ENCODE results near the gene MYL7.

The MYL7 gene

DNA sequence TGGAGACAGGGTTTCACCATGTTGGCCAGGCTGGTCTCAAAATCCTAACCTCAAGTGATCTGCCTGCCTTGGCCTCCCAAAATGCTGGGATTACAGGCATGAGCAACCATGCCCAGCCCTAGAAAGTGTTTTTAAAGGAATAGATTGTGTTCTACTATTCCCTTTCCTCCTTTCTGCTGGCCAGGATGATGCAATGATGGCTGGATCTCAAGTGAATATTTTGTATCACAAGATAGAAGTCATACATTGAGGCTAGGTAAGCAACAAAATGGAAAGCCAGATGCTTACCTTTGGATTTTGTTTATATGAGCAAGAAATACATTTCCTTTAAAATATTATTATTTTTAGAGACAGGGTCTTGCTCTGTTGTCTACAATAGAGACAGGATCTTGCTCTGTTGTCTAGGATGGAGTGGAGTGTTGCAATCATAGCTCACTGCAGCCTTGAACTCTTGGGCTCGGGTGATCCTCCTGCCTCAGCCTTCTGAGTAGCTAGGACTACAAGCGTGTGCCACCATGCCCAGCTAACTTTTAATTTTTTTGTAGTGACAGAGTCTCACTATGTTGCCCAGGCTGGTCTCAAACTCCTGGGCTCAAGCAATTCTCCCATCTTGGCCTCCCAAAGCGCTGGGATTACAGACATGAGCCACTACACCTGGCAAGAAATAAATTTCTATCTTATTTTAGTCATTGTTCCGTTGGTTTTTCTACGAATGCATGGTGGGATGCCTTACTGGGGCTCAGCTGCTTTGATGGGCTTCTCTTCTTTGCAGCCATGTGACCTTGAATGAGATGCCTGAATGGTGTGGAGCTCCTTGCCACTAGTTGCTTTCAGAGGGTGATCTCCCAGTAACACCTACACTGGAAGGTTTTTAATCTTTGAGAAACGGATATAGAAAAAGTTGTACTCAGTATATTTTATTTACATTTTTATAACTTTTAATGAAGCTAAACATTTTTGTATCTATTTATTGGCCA lies 42.8 kb downstream of the MYL7 start:
- DNase-seq: no peak

DNA sequence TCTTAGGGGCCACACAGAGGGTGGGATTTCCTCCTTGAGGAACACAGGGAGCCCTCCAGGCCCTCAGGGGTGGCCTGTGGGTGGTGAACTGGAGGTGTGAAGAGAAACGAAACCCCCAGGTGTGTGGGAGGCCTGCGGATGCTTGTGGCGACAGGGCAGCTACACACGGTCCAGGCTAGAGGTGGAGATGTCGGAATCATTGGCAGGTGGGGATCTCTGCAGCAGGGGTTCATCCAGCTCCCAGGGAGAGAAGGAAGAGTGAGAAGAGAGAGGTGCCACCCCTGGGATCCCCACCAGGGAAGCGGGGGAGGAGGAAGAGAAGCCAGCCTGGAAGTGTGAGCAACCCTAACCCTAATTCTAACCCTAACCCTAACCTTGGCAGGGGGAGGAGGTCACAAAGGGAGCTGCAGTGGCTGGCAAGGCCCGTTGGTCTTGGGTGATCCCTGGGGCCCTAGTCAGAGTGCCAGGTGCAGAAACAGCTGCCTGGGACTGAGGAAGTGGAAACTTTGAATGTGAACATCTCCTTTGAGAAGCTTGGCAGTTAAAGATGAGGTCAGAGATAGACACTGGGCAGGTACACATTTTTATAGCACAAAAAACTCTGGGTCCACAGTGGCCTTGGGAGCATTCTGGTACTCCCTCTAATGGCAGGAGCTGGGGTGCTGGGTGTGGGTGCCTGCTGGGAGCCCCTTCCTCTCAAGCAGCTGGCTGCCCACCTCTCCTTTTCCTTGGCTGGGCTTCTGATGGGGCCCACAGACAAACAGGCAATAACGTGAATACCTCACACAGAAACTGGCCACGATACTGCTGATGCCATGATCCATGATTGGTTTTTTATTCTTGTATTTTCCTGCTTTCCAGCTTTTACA lies 43.8 kb downstream of the MYL7 start:
- no peak for DNase-seq

- DNase-seq: no peak
Measured at GRCh38 chr7:44096326-44096881, 44.7 kb downstream of the MYL7 start.

DNA sequence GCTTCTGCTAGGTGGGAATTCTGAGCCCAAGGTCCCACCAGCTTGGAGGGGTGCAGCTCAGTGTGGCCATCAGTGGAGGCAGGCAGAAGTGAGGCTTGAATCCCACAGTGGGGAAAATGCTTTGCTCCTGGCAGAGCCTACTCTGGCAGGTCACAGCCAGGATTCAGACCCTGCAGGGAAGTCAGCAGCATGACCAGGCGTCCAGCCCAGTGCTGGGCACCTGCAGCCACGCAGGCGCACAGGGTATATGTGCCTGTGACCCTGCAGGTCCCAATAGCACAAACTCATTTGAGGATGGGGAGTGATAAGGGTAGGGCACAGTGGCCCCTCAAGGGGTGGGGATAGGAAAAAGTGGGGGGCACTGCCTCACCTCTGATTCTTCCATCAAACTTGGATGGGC lies 45.4 kb downstream of the MYL7 start:
- no peak for DNase-seq

DNA sequence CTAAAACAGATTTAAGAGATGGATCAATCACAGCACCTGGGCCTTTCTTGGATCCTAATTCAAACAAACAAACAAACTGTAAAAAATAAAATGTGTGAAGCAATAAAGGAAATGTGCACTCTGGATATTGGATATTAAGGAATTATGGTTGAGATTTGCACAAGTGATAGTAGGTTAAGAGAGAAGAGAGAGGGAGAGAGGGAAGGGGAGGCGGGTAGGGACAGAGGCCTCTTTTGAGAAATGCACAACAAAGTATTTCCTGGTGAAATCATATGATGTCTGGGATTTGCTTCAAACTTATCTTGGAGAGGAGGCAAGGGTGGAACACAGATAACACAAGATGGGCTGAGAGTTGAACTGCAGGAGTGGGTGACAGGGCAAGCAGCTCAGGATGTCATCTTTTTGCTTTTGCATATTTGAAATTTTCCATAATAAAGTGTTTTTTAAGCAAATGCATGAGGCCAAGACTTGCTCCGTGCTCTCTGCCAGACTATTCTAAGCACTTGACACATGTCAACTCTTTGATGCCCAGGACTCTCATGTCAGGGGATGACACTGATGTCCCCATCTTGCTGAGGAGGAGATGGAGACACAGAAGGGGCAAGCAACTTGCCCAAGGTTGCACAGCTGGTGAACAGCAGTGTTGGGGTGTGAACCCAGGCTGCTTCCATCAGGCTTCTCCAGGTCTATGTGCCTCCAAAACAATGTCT lies 46.1 kb downstream of the MYL7 start:
- no peak for DNase-seq

DNA sequence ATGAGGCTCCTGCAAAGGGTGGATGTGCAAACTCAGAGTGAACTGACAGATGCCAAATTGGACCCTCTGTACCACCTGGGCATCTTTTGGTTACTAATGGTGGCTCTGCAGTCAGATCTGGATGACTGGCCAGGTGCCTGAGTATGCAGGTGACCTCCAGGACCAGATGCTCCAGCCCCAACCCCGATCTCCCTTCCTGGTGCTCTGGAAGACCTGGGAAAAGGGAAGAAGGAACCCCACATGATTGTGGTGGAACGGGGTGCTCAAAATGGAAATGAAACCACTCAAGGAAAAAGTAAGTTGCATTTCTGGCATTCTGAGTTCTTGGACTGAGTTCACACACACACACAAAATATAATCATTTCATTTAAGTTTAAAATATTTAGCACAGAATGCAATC lies 46.8 kb downstream of the MYL7 start:
- DNase-seq: no peak

DNA sequence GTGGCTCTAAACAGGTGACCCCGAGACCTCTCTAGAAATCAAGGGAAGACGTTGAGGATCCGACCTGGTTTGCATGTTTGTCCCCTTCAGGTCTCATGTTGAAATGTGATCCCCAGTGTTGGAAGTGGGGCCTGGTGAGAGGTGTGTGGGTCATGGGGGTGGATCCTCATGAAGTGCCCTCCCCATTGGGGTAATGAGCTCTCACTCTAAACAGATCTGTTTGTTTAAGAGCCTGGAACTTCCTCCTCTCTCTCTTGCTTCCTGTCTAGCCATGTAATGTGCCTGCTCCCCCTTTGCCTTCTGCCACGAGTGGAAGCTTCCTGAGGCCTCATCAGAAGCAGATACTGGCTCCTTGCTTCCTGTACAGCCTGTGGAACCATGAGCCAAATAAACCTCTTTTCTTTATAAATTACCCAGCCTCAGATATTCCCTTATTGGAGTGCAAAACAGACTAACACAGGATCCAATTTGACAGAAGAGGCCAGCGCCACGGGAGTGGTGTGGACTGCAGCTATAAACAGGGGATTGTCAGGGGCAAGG lies 48.0 kb downstream of the MYL7 start:
- no peak for DNase-seq

All from activated CD8-positive, alpha-beta memory T cell treated with anti-CD3 and anti-CD28 coated beads for 24 hours (primary cell).